SK-N-SH (cell line): ENCODE data around the gene EXOSC2. TPM values are rescaled to one million over a fixed set of nuclear protein-coding genes. Genes with fewer than 3 reads are reported as not detected.

ENCODE experiments used
- CTCF ChIA-PET: fragments of 300-600, 350-600 bp; formaldehyde crosslinking; extraction: SDS; loops from one replicate; lab custom pipeline; 2021; lab: Yijun Ruan, JAX
- POLR2A ChIA-PET: fragments of 350-600 bp; sonication (Branson Sonifier 250); formaldehyde crosslinking; extraction: SDS; loops from one replicate; lab custom pipeline; 2020; ENCODE audit warnings: antibody characterized with exemption, inconsistent platforms; lab: Yijun Ruan, JAX
- DNase-seq: peaks from one replicate; pipeline ENCODE4 v3.0.0; 2012
- H2AFZ ChIP-seq: fragments of 200-600 bp; sonication (generic); 2 replicates; pipeline ENCODE4 v1.8.1; 2016; ENCODE audit warnings: antibody characterized with exemption, mild to moderate bottlenecking, low read depth
- H3F3A ChIP-seq: fragments of 200-600 bp; sonication (generic); replicated peaks from 2 replicates; pipeline ENCODE3; 2016; ENCODE audit warnings: antibody characterized with exemption, mild to moderate bottlenecking; ENCODE audit not compliant: insufficient read depth
- H3K27ac ChIP-seq, 2 experiments: fragments of 200-500 bp in 1 of 2; fragments of 200-600 bp in 1 of 2; sonication (Bioruptor generic) in 1 of 2; sonication (generic), shearing (Covaris generic) in 1 of 2; 2 replicates each; pipeline versions ENCODE4 v1.5.1 to v1.6.1; 2014 to 2016; ENCODE audit warnings: low read depth in 2 of 2, inconsistent platforms in 1 of 2, low read length in 1 of 2, mild to moderate bottlenecking in 1 of 2, mixed read lengths in 1 of 2
- H3K27me3 ChIP-seq: fragments of 200-600 bp; sonication (generic), shearing (Covaris generic); 2 replicates; pipeline ENCODE4 v1.6.1; 2016; ENCODE audit warnings: mixed run types; ENCODE audit not compliant: insufficient read depth
- H3K36me3 ChIP-seq, 2 experiments: fragments of 200-500 bp in 1 of 2; fragments of 200-600 bp in 1 of 2; sonication (Bioruptor generic) in 1 of 2; sonication (generic) in 1 of 2; replicated peaks in 1 of 2; 2 replicates each; pipeline versions ENCODE3 to v1.5.1; 2014 to 2016; ENCODE audit warnings: low read length in 1 of 2, mild to moderate bottlenecking in 1 of 2; ENCODE audit not compliant: insufficient read depth in 2 of 2, control insufficient read depth in 1 of 2
- H3K4me1 ChIP-seq, 2 experiments: fragments of 200-500 bp in 1 of 2; fragments of 200-600 bp in 1 of 2; sonication (Bioruptor generic) in 1 of 2; sonication (generic), shearing (Covaris generic) in 1 of 2; 2 replicates each; pipeline versions ENCODE4 v1.5.1 to v1.6.1; 2014 to 2016; ENCODE audit warnings: low read depth in 1 of 2, low read length in 1 of 2, mixed run types in 1 of 2; ENCODE audit not compliant: insufficient read depth in 2 of 2, control insufficient read depth in 1 of 2
- H3K4me2 ChIP-seq: fragments of 200-600 bp; sonication (generic), shearing (Covaris generic); 2 replicates; pipeline ENCODE4 v1.6.1; 2017; ENCODE audit warnings: mixed run types
- H3K4me3 ChIP-seq, 2 experiments: fragments of 200-500 bp in 1 of 2; fragments of 200-600 bp in 1 of 2; sonication (Bioruptor generic) in 1 of 2; sonication (generic), shearing (Covaris generic) in 1 of 2; 2 replicates each; pipeline versions ENCODE4 v1.5.1 to v1.8.1; 2014 to 2016; ENCODE audit warnings: low read depth in 2 of 2, inconsistent platforms in 1 of 2, low read length in 1 of 2, mild to moderate bottlenecking in 1 of 2, mixed read lengths in 1 of 2, moderate library complexity in 1 of 2
- H3K79me2 ChIP-seq: fragments of 200-600 bp; sonication (generic); 2 replicates; pipeline ENCODE4 v1.8.1; 2017; ENCODE audit warnings: mild to moderate bottlenecking; ENCODE audit not compliant: insufficient read depth
- H3K9ac ChIP-seq: fragments of 200-600 bp; sonication (generic); 2 replicates; pipeline ENCODE4 v1.6.1; 2017; ENCODE audit warnings: mixed run types
- H3K9me2 ChIP-seq: fragments of 200-600 bp; sonication (generic); 2 replicates; pipeline ENCODE4 v1.6.1; 2017; ENCODE audit warnings: mixed run types
- H3K9me3 ChIP-seq: fragments of 200-600 bp; sonication (generic); 2 replicates; pipeline ENCODE4 v1.6.1; 2017; ENCODE audit warnings: mixed run types, mild to moderate bottlenecking, moderate library complexity
- H4K20me1 ChIP-seq: fragments of 200-600 bp; sonication (generic); 2 replicates; pipeline ENCODE4 v1.6.1; 2017; ENCODE audit warnings: mild to moderate bottlenecking, mixed run types; ENCODE audit not compliant: insufficient read depth
- CHD2 ChIP-seq: fragments of 150-350 bp; IDR thresholded peaks from 2 replicates; pipeline ENCODE4 v1.6.1; 2018; ENCODE audit warnings: low read length; ENCODE audit not compliant: partially characterized antibody
- EP300 ChIP-seq, 2 experiments: IDR thresholded peaks; 2 replicates each; pipeline versions ENCODE4 v1.4.0 to v1.6.1; 2012; ENCODE audit warnings: borderline replicate concordance in 1 of 2, low read depth in 1 of 2, low read length in 1 of 2
- FOXM1 ChIP-seq: IDR thresholded peaks from 2 replicates; pipeline ENCODE4 v1.4.0; 2012; ENCODE audit warnings: low read depth, mild to moderate bottlenecking
- GABPA ChIP-seq: IDR thresholded peaks from 2 replicates; pipeline ENCODE4 v1.4.0; 2012; ENCODE audit warnings: low read depth, mild to moderate bottlenecking
- MXI1 ChIP-seq: IDR thresholded peaks from 2 replicates; pipeline ENCODE4 v1.6.1; 2012; ENCODE audit warnings: mild to moderate bottlenecking, low read depth, low read length, improper control_type of control experiment
- NFIC ChIP-seq: IDR thresholded peaks from 2 replicates; pipeline ENCODE4 v1.4.0; 2012; ENCODE audit warnings: borderline replicate concordance
- POLR2AphosphoS5 ChIP-seq: IDR thresholded peaks from 2 replicates; pipeline ENCODE4 v1.6.1; 2012; ENCODE audit warnings: low read depth, low read length
- RCOR1 ChIP-seq: fragments of 150-350 bp; IDR thresholded peaks from 2 replicates; pipeline ENCODE4 v1.6.1; 2017; ENCODE audit warnings: antibody characterized with exemption, low read length
- TEAD4 ChIP-seq: IDR thresholded peaks from 2 replicates; pipeline ENCODE4 v1.4.0; 2012; ENCODE audit warnings: mild to moderate bottlenecking, borderline replicate concordance; ENCODE audit not compliant: insufficient read depth
- WGBS: methylation state at CpG from one replicate; pipeline ENCODE4 v1.1.6; 2017; ENCODE audit warnings: low lambda C conversion rate; 5-methylcytosine and 5-hydroxymethylcytosine counted together
- polyA plus RNA-seq, 3 experiments: library from polyadenylated mRNA; depleted of rRNA; stranded (reverse); fragments of >200 nt; gene quantifications; 2 replicates each; pipeline ENCODE4 v1.2.3, GENCODE V29; 2012
- TF ChIP-seq, protein P1 (sequence below): IDR thresholded peaks from 2 replicates; pipeline ENCODE4 v1.6.1; 2012; ENCODE audit warnings: mild to moderate bottlenecking, low read depth, low read length, moderate library complexity
- TF ChIP-seq, protein P2 (sequence below): fragments of 150-350 bp; IDR thresholded peaks from 2 replicates; pipeline ENCODE4 v1.6.1; 2016; ENCODE audit warnings: mild to moderate bottlenecking, low read depth, low read length
- TF ChIP-seq, protein P3 (sequence below): IDR thresholded peaks from 2 replicates; pipeline ENCODE4 v1.4.0; 2012; ENCODE audit warnings: low read depth, borderline replicate concordance
- TF ChIP-seq, protein P4 (sequence below): IDR thresholded peaks from 2 replicates; pipeline ENCODE4 v1.4.0; 2012; ENCODE audit warnings: low read depth, borderline replicate concordance

The EXOSC2 gene
- polyA plus RNA-seq, 1 of the 3 experiments (the other 2 are of a cell fraction): 28.7 TPM

DNA sequence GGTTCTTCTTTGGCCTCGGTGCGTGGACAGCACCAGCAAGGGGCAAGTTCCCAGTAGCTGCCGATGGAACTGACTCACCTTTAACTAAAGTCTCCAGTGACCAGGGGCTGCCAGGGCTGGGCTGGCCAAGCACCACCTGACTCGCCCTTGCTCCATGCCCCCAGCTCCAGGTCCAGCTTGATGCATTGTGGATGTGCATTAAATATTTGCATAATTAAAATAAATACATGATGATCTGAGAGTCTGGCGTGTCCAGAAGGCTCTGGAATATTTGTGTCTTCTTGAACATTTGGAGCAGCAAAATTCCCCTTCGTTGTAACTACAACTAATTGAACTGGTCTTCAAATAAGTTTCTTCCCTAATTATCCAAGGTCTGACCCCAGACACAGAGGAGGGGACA, 38.7 kb upstream of the EXOSC2 start (continued):
- TF ChIP-seq, protein P1, sequence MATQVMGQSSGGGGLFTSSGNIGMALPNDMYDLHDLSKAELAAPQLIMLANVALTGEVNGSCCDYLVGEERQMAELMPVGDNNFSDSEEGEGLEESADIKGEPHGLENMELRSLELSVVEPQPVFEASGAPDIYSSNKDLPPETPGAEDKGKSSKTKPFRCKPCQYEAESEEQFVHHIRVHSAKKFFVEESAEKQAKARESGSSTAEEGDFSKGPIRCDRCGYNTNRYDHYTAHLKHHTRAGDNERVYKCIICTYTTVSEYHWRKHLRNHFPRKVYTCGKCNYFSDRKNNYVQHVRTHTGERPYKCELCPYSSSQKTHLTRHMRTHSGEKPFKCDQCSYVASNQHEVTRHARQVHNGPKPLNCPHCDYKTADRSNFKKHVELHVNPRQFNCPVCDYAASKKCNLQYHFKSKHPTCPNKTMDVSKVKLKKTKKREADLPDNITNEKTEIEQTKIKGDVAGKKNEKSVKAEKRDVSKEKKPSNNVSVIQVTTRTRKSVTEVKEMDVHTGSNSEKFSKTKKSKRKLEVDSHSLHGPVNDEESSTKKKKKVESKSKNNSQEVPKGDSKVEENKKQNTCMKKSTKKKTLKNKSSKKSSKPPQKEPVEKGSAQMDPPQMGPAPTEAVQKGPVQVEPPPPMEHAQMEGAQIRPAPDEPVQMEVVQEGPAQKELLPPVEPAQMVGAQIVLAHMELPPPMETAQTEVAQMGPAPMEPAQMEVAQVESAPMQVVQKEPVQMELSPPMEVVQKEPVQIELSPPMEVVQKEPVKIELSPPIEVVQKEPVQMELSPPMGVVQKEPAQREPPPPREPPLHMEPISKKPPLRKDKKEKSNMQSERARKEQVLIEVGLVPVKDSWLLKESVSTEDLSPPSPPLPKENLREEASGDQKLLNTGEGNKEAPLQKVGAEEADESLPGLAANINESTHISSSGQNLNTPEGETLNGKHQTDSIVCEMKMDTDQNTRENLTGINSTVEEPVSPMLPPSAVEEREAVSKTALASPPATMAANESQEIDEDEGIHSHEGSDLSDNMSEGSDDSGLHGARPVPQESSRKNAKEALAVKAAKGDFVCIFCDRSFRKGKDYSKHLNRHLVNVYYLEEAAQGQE: no peak
- TF ChIP-seq, protein P2, sequence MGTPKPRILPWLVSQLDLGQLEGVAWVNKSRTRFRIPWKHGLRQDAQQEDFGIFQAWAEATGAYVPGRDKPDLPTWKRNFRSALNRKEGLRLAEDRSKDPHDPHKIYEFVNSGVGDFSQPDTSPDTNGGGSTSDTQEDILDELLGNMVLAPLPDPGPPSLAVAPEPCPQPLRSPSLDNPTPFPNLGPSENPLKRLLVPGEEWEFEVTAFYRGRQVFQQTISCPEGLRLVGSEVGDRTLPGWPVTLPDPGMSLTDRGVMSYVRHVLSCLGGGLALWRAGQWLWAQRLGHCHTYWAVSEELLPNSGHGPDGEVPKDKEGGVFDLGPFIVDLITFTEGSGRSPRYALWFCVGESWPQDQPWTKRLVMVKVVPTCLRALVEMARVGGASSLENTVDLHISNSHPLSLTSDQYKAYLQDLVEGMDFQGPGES: no peak
- no peak for TF ChIP-seq MXI1
- TF ChIP-seq, protein P3, sequence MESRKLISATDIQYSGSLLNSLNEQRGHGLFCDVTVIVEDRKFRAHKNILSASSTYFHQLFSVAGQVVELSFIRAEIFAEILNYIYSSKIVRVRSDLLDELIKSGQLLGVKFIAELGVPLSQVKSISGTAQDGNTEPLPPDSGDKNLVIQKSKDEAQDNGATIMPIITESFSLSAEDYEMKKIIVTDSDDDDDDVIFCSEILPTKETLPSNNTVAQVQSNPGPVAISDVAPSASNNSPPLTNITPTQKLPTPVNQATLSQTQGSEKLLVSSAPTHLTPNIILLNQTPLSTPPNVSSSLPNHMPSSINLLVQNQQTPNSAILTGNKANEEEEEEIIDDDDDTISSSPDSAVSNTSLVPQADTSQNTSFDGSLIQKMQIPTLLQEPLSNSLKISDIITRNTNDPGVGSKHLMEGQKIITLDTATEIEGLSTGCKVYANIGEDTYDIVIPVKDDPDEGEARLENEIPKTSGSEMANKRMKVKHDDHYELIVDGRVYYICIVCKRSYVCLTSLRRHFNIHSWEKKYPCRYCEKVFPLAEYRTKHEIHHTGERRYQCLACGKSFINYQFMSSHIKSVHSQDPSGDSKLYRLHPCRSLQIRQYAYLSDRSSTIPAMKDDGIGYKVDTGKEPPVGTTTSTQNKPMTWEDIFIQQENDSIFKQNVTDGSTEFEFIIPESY: no peak
- no peak for TF ChIP-seq TEAD4
- no peak for TF ChIP-seq NFIC
- TF ChIP-seq RCOR1: no peak
- TF ChIP-seq, all 33 proteins: peak for 0

DNA sequence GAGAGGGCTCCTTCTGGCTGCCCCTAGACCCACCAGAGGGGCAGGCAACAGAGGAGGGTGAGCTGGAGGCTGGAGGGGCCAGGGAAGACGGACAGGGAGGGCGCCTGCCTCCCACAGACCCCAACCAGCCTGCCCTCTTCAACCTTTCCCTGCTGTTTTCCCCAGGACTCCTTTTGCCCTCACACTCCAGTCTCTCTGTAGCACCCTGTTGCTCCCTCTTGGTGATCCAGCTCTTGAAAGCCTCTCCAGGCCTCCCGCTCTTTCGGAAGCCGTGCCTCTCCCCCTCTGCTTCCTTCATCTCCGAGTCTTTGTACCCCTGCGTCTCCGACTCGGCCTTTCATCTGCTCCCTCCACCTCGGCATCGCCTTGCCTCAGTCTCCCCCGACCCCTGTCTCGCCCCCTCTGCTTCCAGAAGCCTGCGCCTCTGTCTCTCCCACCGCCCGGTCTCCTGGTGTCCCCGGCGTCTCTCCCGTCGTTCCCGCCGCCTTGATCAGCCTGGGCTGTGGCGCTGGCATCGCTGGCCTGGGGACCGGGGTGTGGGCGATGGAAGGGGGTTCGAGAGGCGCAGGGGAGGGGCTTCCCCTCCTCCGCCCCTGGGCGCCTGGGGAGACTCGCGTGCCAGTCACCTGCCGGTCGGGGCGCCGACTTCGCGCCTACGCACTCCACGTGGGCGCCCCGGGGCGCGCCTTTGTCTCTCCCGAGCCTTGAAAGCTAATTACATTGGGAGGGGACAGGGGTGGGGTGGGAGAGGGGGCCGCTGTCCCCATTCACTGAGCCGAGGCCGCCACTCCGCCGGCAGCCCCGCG, 34.5 kb upstream of the EXOSC2 start:
- H3K4me3 ChIP-seq: no peak overlapping the region
- H3K9ac ChIP-seq: no peak overlapping the region
- H4K20me1 ChIP-seq: peaks cover 8% of the 10 kb centered on the region; the same call in 1 of the 2 replicates
- no peaks in the 10 kb centered on the region for H3F3A ChIP-seq
- H3K36me3 ChIP-seq: no peaks in the 10 kb centered on the region
- WGBS: 24% methylated on average over 40 of the region's 52 CpGs
- H3K79me2 ChIP-seq: no peaks in the 10 kb centered on the region
- H2AFZ ChIP-seq: no peak overlapping the region
- CTCF ChIA-PET: interaction anchor here (1.0 kb wide), 1 partner anchor 13 kb away, joined by 3 read pairs; no protein-coding TSS in a partner anchor
- no peak overlapping the region for H3K4me2 ChIP-seq
- no peaks in the 10 kb centered on the region for H3K9me2 ChIP-seq
- TF ChIP-seq GABPA (no peak), NFIC (no peak), FOXM1 (no peak), EP300 (IDR thresholded peaks at IDR 0.05; ENCODE audit: borderline replicate concordance in 1 of 2, low read depth in 1 of 2, low read length in 1 of 2) (no peak), POLR2AphosphoS5 (no peak), CHD2 (no peak), MXI1 (no peak)
- TF ChIP-seq, protein P2: no peak
- TF ChIP-seq, protein P4, sequence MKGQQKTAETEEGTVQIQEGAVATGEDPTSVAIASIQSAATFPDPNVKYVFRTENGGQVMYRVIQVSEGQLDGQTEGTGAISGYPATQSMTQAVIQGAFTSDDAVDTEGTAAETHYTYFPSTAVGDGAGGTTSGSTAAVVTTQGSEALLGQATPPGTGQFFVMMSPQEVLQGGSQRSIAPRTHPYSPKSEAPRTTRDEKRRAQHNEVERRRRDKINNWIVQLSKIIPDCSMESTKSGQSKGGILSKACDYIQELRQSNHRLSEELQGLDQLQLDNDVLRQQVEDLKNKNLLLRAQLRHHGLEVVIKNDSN: no peak
- TF ChIP-seq, protein P3: no peak
- POLR2A ChIA-PET: no interaction called here
- no peaks in the 10 kb centered on the region for H3K9me3 ChIP-seq
- peaks cover 0 to 3% of the 10 kb centered on the region in 2 experiments; a peak in 1 of 4 replicates for H3K4me1 ChIP-seq
- no peak for DNase-seq
- H3K27ac ChIP-seq: no peak overlapping the region
- peaks cover 78% of the 10 kb centered on the region for H3K27me3 ChIP-seq
